SU-DHL-6 (cell line): Measurements from ENCODE around the gene ENOX1.

Experiments
- H2AFZ ChIP-seq: fragments of 200-600 bp; sonication (generic); 2 replicates; pipeline ENCODE4 v1.6.1; 2014; ENCODE audit warnings: low read depth, mild to moderate bottlenecking, moderate library complexity, mixed read lengths, antibody characterized with exemption, low read length; ENCODE audit not compliant: severe bottlenecking
- H3F3A ChIP-seq: fragments of 200-600 bp; shearing (Covaris generic); 2 replicates; pipeline ENCODE4 v1.6.0; 2016; ENCODE audit warnings: antibody characterized with exemption, mild to moderate bottlenecking; ENCODE audit not compliant: insufficient read depth
- H3K27ac ChIP-seq: fragments of 200-600 bp; sonication (generic); 2 replicates; pipeline ENCODE4 v1.5.1; 2016; ENCODE audit warnings: low read depth, mild to moderate bottlenecking, low read length, moderate library complexity, mixed read lengths
- H3K27me3 ChIP-seq: fragments of 200-600 bp; sonication (generic), shearing (Covaris generic); 2 replicates; pipeline ENCODE4 v1.6.0; 2014; ENCODE audit warnings: mild to moderate bottlenecking, low read length
- H3K36me3 ChIP-seq: fragments of 200-600 bp; sonication (generic); 2 replicates; pipeline ENCODE4 v1.6.1; 2014; ENCODE audit warnings: mild to moderate bottlenecking, low read length, mixed read lengths
- H3K4me2 ChIP-seq: fragments of 300-600, 200-600 bp; shearing (Covaris generic), sonication (generic); 2 replicates; pipeline ENCODE4 v1.6.0; 2014; ENCODE audit warnings: low read length, low read depth, mild to moderate bottlenecking; ENCODE audit not compliant: poor library complexity, severe bottlenecking
- H3K4me3 ChIP-seq: fragments of 200-600 bp; sonication (generic); 2 replicates; pipeline ENCODE4 v1.5.1; 2014; ENCODE audit warnings: antibody characterized with exemption, low read length, mild to moderate bottlenecking, mixed read lengths; ENCODE audit not compliant: insufficient read depth, poor library complexity, severe bottlenecking
- H3K79me2 ChIP-seq: fragments of 200-600 bp; sonication (generic); 2 replicates; pipeline ENCODE4 v1.6.1; 2014; ENCODE audit warnings: mild to moderate bottlenecking, low read length, moderate library complexity; ENCODE audit not compliant: insufficient read depth
- H3K9ac ChIP-seq: fragments of 200-600 bp; sonication (generic); 2 replicates; pipeline ENCODE4 v1.7.0; 2014; ENCODE audit warnings: mild to moderate bottlenecking, low read length
- H3K9me2 ChIP-seq: fragments of 200-600 bp; sonication (generic); replicated peaks from 2 replicates; pipeline ENCODE4 v1.6.1; 2014; ENCODE audit warnings: low read length; ENCODE audit not compliant: insufficient read depth
- H3K9me3 ChIP-seq: fragments of 200-600 bp; sonication (generic); 2 replicates; pipeline ENCODE4 v1.6.1; 2014; ENCODE audit warnings: low read length, mixed read lengths; ENCODE audit not compliant: insufficient read depth
- H4K20me1 ChIP-seq: fragments of 200-600 bp; sonication (generic); 2 replicates; pipeline ENCODE4 v1.6.1; 2014; ENCODE audit warnings: low read depth, mild to moderate bottlenecking, antibody characterized with exemption, low read length, moderate library complexity, mixed read lengths
- EZH2phosphoT487 ChIP-seq: fragments of 200-600 bp; sonication (generic), shearing (Covaris generic); conservative IDR thresholded peaks from 2 replicates; pipeline ENCODE4 v1.6.1; 2018; ENCODE audit warnings: mild to moderate bottlenecking, antibody characterized with exemption, low read length, moderate library complexity, mixed read lengths
- TF ChIP-seq, protein P1 (sequence below): fragments of 200-600 bp; sonication (generic); IDR thresholded peaks from one replicate; pipeline ENCODE4 v1.5.1; 2017; ENCODE audit warnings: antibody characterized with exemption, mild to moderate bottlenecking, low read length, moderate library complexity; ENCODE audit not compliant: insufficient read depth, poor library complexity, severe bottlenecking

ENOX1 gene

GRCh38 chr13:43243711-43244110 is 543.1 kb downstream of the ENOX1 start:
- H3F3A ChIP-seq, result no peaks in the 10 kb centered on the region
- H3K4me3 ChIP-seq, result no peak overlapping the region
- H3K9ac ChIP-seq, result no peak overlapping the region
- H3K9me3 ChIP-seq, result no peaks in the 10 kb centered on the region
- TF ChIP-seq, protein P1, sequence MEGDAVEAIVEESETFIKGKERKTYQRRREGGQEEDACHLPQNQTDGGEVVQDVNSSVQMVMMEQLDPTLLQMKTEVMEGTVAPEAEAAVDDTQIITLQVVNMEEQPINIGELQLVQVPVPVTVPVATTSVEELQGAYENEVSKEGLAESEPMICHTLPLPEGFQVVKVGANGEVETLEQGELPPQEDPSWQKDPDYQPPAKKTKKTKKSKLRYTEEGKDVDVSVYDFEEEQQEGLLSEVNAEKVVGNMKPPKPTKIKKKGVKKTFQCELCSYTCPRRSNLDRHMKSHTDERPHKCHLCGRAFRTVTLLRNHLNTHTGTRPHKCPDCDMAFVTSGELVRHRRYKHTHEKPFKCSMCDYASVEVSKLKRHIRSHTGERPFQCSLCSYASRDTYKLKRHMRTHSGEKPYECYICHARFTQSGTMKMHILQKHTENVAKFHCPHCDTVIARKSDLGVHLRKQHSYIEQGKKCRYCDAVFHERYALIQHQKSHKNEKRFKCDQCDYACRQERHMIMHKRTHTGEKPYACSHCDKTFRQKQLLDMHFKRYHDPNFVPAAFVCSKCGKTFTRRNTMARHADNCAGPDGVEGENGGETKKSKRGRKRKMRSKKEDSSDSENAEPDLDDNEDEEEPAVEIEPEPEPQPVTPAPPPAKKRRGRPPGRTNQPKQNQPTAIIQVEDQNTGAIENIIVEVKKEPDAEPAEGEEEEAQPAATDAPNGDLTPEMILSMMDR, result no peak
- TF ChIP-seq EZH2phosphoT487, result no peak
- H3K9me2 ChIP-seq, result no peaks in the 10 kb centered on the region
- no peak overlapping the region for H3K27ac ChIP-seq
- H3K36me3 ChIP-seq, result no peaks in the 10 kb centered on the region
- H3K4me2 ChIP-seq, result no peak overlapping the region
- H3K79me2 ChIP-seq, result no peaks in the 10 kb centered on the region
- H4K20me1 ChIP-seq, result no peaks in the 10 kb centered on the region
- no peaks in the 10 kb centered on the region for H3K27me3 ChIP-seq
- no peak overlapping the region for H2AFZ ChIP-seq

DNA sequence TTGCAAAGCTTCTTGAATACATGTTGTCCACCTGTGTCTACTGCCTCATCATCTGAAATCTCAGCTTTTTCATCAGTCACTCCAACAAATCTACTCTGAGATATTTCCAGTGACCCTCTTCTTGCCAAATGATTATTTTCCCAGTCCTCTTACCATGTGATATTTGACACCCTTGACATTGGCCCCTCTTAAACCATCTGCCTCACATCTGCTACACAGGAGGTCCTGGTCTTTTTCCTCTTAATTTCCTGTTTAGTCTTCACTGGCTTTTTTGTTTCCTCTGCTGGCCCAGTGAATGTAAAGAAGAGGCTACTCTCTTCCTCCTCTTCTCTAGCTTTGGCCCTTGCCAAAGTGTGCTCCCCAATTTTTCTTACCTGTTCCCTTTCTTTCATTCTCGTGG is 544.7 kb downstream of the ENOX1 start:
- H3K9ac ChIP-seq, result no peak overlapping the region
- no peaks in the 10 kb centered on the region for H3K27me3 ChIP-seq
- no peaks in the 10 kb centered on the region for H3K9me2 ChIP-seq
- TF ChIP-seq EZH2phosphoT487, result no peak
- TF ChIP-seq, protein P1, result no peak
- H2AFZ ChIP-seq, result no peak overlapping the region
- H3K79me2 ChIP-seq, result no peaks in the 10 kb centered on the region
- no peak overlapping the region for H3K4me3 ChIP-seq
- H3K4me2 ChIP-seq, result no peak overlapping the region
- no peak overlapping the region for H3K27ac ChIP-seq
- no peaks in the 10 kb centered on the region for H3K36me3 ChIP-seq
- H4K20me1 ChIP-seq, result no peaks in the 10 kb centered on the region
- H3F3A ChIP-seq, result no peaks in the 10 kb centered on the region
- H3K9me3 ChIP-seq, result no peaks in the 10 kb centered on the region

DNA sequence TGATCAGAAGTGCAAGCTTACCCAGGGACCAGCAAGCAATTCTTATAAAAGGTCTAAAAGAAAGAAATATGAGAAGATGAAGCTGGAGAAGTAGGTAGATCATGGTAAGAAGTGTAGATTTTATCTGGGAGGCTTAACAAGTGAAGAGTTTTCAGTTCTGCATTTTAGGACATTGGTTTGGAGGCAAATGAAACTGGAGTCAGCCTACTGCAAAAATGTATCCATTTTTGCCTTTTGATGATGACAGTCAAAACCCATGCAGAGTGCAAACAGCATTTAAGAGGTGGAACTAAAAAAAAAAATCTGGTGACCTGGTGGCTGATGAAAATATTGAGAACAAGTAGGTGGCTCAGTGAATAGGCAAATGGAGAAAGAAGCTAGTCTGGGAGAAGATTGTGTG is 546.5 kb downstream of the ENOX1 start:
- H3K4me2 ChIP-seq, result no peak overlapping the region
- no peak overlapping the region for H2AFZ ChIP-seq

More for the DNA sequence above, 546.5 kb downstream of the ENOX1 start:
- no peaks in the 10 kb centered on the region for H3F3A ChIP-seq
- H3K27me3 ChIP-seq, result no peaks in the 10 kb centered on the region
- no peaks in the 10 kb centered on the region for H4K20me1 ChIP-seq
- H3K9me3 ChIP-seq, result no peaks in the 10 kb centered on the region
- H3K9ac ChIP-seq, result no peak overlapping the region
- H3K36me3 ChIP-seq, result no peaks in the 10 kb centered on the region
- H3K27ac ChIP-seq, result no peak overlapping the region
- no peak overlapping the region for H3K4me3 ChIP-seq
- TF ChIP-seq, protein P1, result no peak
- no peak for TF ChIP-seq EZH2phosphoT487
- no peaks in the 10 kb centered on the region for H3K9me2 ChIP-seq
- H3K79me2 ChIP-seq, result no peaks in the 10 kb centered on the region
